A549 treated with ZK216348 at 1 μM for 4 hours (cell line): ENCODE data around the gene HTR6. TPM values are rescaled to one million over a fixed set of nuclear protein-coding genes. Genes with fewer than 3 reads are reported as not detected.

ENCODE experiments used
- total RNA-seq: library from RNA; stranded (reverse); fragments of 200-300 nt; extraction: Qiagen RNA extraction; gene quantifications from 5 replicates; pipeline ENCODE4 v1.2.3, GENCODE V29; 2022; ENCODE audit warnings: low read depth

The HTR6 gene
- total RNA-seq: 0.18 to 0.24 TPM (median 0.22 TPM) in 3 of 5 replicates, not detected in the others

DNA sequence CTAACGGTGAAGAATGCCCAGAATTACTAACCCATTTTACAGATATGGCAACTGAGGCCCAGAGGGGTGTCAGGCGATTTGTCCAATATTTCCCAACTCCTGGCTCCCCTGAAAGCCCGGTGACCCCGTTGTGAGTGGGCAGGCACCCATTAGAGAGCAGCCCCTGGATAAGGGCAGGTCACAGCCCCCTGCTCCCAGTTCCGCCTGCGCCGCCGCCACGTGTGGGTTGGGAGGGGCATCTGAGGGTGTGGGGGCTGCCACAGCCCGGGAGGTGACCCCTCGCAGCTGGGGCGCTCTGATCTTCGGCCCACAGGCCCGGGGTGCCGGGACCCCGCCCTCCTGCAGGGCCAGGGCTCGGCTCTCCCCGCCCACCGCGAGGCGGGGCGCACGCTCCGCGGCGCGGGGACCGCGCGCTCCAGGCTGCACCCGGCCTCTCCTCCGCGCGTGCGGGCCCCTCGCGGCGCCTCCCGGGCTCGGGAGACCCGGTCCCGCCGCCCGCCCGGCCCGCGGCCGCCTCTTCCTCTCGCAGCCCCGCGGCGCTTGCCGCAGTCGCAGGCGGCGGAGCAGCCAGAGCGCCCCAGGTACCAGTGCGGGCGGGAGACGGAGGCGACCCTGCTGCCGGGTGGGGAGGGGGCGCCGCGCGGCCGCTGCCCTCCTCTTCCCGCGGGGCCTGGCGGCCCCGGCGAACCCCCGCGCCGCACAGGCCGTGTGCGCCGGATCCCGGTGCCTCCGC, at the start of gene HTR6:
HTR6 (plus strand) TSS at position 423 of the 733 bp plus-strand sequence. CDS start 879 bp downstream, outside the sequence.

GRCh38 chr1:19643602-19644394, 20.9 kb upstream of the HTR6 start, which contains the start of gene NBL1:
TSS of gene NBL1 (plus strand) at chr1:19644311. CDS start at chr1:19655031, 10,720 bp downstream.

Other genes starting within 250 kb of the HTR6 start
- gene CAPZB, start 179.3 kb upstream of the HTR6 start, total RNA-seq: 216 to 232 TPM (median 229 TPM) in 5 replicates
- gene NBL1, start 20.6 kb upstream of the HTR6 start, total RNA-seq: 24.6 to 53.5 TPM (median 43.8 TPM) in 5 replicates
- gene TMCO4, start 135.0 kb downstream of the HTR6 start, total RNA-seq: 5.2 to 7.3 TPM (median 6.6 TPM) in 5 replicates
- gene RNF186, start 150.4 kb downstream of the HTR6 start, total RNA-seq: not detected in 5 replicates
- gene OTUD3, start 217.5 kb downstream of the HTR6 start, total RNA-seq: 2.1 to 3.3 TPM (median 2.7 TPM) in 5 replicates